Trophoblast cell (in vitro differentiated cells and primary cell): ENCODE results near the gene FAM241A.

Source experiments
- DNase-seq, 2 donors: peaks; one replicate each; pipeline ENCODE4 v3.0.0-alpha.2; 2016
- H2AFZ ChIP-seq: 2 replicates; pipeline ENCODE4 v1.6.1; 2013; ENCODE audit warnings: low read length, moderate library complexity, mild to moderate bottlenecking; ENCODE audit not compliant: insufficient read depth, poor library complexity
- H2AK5ac ChIP-seq: 2 replicates; pipeline ENCODE4 v1.6.1; 2013; ENCODE audit warnings: mild to moderate bottlenecking, low read length
- H2BK120ac ChIP-seq: 2 replicates; pipeline ENCODE4 v1.6.1; 2013; ENCODE audit warnings: low read length, mild to moderate bottlenecking, moderate library complexity; ENCODE audit not compliant: insufficient read depth, poor library complexity
- H2BK12ac ChIP-seq: 2 replicates; pipeline ENCODE4 v1.6.1; 2013; ENCODE audit warnings: mild to moderate bottlenecking, low read length, moderate library complexity
- H2BK5ac ChIP-seq: 2 replicates; pipeline ENCODE4 v1.6.1; 2013; ENCODE audit warnings: low read length, low read depth, moderate library complexity, mild to moderate bottlenecking; ENCODE audit not compliant: poor library complexity
- H3K14ac ChIP-seq: 2 replicates; pipeline ENCODE4 v1.6.1; 2013; ENCODE audit warnings: mild to moderate bottlenecking, low read length
- H3K18ac ChIP-seq: 2 replicates; pipeline ENCODE4 v1.6.1; 2013; ENCODE audit warnings: mild to moderate bottlenecking, low read length
- H3K23ac ChIP-seq: 2 replicates; pipeline ENCODE4 v1.6.1; 2013; ENCODE audit warnings: low read length
- H3K27ac ChIP-seq: 2 replicates; pipeline ENCODE4 v1.5.1; 2013; ENCODE audit warnings: low read depth, mild to moderate bottlenecking, inconsistent platforms, low read length, moderate library complexity
- H3K27me3 ChIP-seq: 2 replicates; pipeline ENCODE4 v1.6.1; 2013; ENCODE audit warnings: inconsistent platforms, mild to moderate bottlenecking, low read length, moderate library complexity; ENCODE audit not compliant: insufficient read depth
- H3K36me3 ChIP-seq, 2 experiments: 1 replicate in 1 of 2; 2 replicates in 1 of 2; pipeline ENCODE4 v1.6.1; 2013; ENCODE audit warnings: low read length in 2 of 2, mild to moderate bottlenecking in 2 of 2, moderate library complexity in 1 of 2; ENCODE audit not compliant: insufficient read depth in 2 of 2, control insufficient read depth in 1 of 2
- H3K4ac ChIP-seq: 2 replicates; pipeline ENCODE4 v1.6.1; 2013; ENCODE audit warnings: low read depth, mild to moderate bottlenecking, low read length, moderate library complexity
- H3K4me1 ChIP-seq, 2 experiments: 1 replicate in 1 of 2; 2 replicates in 1 of 2; pipeline ENCODE4 v1.6.1; 2013; ENCODE audit warnings: low read length in 2 of 2, mild to moderate bottlenecking in 2 of 2, moderate library complexity in 1 of 2; ENCODE audit not compliant: insufficient read depth in 2 of 2, control insufficient read depth in 1 of 2
- H3K4me2 ChIP-seq: 2 replicates; pipeline ENCODE4 v1.6.1; 2013; ENCODE audit warnings: inconsistent platforms, mild to moderate bottlenecking, low read length, moderate library complexity
- H3K4me3 ChIP-seq: 2 replicates; pipeline ENCODE4 v1.5.1; 2013; ENCODE audit warnings: mild to moderate bottlenecking, low read depth, low read length, inconsistent platforms
- H3K79me1 ChIP-seq: one replicate; pipeline ENCODE4 v1.6.1; 2013; ENCODE audit warnings: low read length
- H3K79me2 ChIP-seq: 2 replicates; pipeline ENCODE4 v1.6.1; 2013; ENCODE audit warnings: low read length, mild to moderate bottlenecking; ENCODE audit not compliant: control insufficient read depth, insufficient read depth, poor library complexity
- H3K9ac ChIP-seq: 2 replicates; pipeline ENCODE4 v1.6.1; 2013; ENCODE audit warnings: mild to moderate bottlenecking, low read length
- H3K9me3 ChIP-seq: 2 replicates; pipeline ENCODE4 v1.6.1; 2013; ENCODE audit warnings: low read depth, mild to moderate bottlenecking, control low read depth, inconsistent platforms, low read length; ENCODE audit not compliant: insufficient read depth
- H4K12ac ChIP-seq: 2 replicates; pipeline ENCODE4 v1.6.1; 2013; ENCODE audit warnings: low read depth, mild to moderate bottlenecking, low read length, moderate library complexity
- H4K8ac ChIP-seq: 2 replicates; pipeline ENCODE4 v1.6.1; 2013; ENCODE audit warnings: low read depth, mild to moderate bottlenecking, low read length, moderate library complexity
- H4K91ac ChIP-seq: one replicate; pipeline ENCODE4 v1.6.1; 2013; ENCODE audit warnings: low read depth, mild to moderate bottlenecking, low read length, moderate library complexity
- WGBS: extraction: QIAGEN DNeasy Blood & Tissue Kit; methylation state at CpG from one replicate; pipeline ENCODE4 v1.1.7; 2013; ENCODE audit warnings: missing lambda C conversion rate; ENCODE audit not compliant: insufficient read length, insufficient coverage; ENCODE audit errors: extremely low coverage; 5-methylcytosine and 5-hydroxymethylcytosine counted together

The FAM241A gene

DNA sequence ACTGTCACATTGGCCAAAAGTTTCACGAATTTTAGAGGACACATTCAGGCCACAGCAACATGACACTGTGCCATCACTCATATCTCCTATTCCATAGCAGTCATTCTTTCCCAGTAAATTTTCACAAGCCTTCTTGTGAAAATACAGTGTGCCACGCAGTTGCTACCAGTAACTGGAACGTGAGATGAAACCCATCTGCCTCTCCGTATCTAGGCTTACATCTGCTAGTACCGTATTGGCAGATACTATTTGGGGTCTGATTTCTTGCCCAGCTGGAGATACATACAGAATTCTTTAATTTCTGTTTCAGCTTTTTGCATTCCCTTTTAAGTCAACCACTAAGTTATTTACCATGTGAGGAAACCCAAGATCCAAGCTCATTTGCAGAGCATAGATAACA lies 8.7 kb upstream of the FAM241A start:
- H3K4me3 ChIP-seq = no peak overlapping the region

DNA sequence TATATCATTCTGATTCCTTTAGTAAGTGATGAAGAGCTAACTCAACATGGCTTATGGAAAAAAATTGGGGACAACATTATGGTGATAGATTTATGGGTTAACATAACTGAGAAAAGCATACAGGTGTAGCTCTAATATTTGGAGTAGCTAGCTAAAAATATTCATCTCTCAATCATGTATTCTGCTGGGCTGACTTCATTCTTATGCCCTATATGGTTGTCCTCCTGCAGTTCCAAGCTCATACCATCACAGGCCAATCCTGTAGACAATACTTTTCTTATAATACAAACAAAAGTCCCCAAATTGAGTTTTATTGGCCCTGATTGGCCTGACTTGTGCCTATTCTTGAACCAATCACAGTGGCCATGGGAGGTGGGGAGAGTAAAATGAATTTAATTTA lies 6.7 kb upstream of the FAM241A start:
- no peak overlapping the region for H3K4ac ChIP-seq
- no peak overlapping the region for H2BK12ac ChIP-seq
- no peaks in the 10 kb centered on the region for H3K9me3 ChIP-seq
- H2AK5ac ChIP-seq = no peak overlapping the region
- H4K8ac ChIP-seq = no peak overlapping the region
- no peak overlapping the region for H4K12ac ChIP-seq
- H3K4me2 ChIP-seq = no peak overlapping the region
- no peak overlapping the region for H2BK5ac ChIP-seq
- H3K27me3 ChIP-seq = no peaks in the 10 kb centered on the region
- H3K4me1 ChIP-seq = no peaks in the 10 kb centered on the region
- no peaks in the 10 kb centered on the region for H3K36me3 ChIP-seq
- no peak overlapping the region for H2AFZ ChIP-seq
- no peak overlapping the region for H3K14ac ChIP-seq
- H3K79me1 ChIP-seq = no peaks in the 10 kb centered on the region
- no peak for DNase-seq
- no peak overlapping the region for H3K27ac ChIP-seq
- no peak overlapping the region for H3K4me3 ChIP-seq
- H2BK120ac ChIP-seq = no peak overlapping the region
- H3K9ac ChIP-seq = no peak overlapping the region
- no peak overlapping the region for H4K91ac ChIP-seq
- H3K79me2 ChIP-seq = no peaks in the 10 kb centered on the region
- no peak overlapping the region for H3K18ac ChIP-seq
- H3K23ac ChIP-seq = no peak overlapping the region

More for the DNA sequence above, 8.7 kb upstream of the FAM241A start:
- Histone ChIP-seq H2BK5ac (no peak overlapping the region), H3K79me1 (no peaks in the 10 kb centered on the region), H3K4me2 (no peak overlapping the region), H3K79me2 (no peaks in the 10 kb centered on the region), H2AK5ac (no peak overlapping the region), H3K4ac (no peak overlapping the region), H3K36me3 (no peaks in the 10 kb centered on the region), H3K18ac (no peak overlapping the region), H3K27me3 (no peaks in the 10 kb centered on the region), H3K4me1 (no peaks in the 10 kb centered on the region), H3K14ac (no peak overlapping the region), H2BK120ac (no peak overlapping the region), H3K27ac (no peak overlapping the region), H2AFZ (no peak overlapping the region), H3K9me3 (no peaks in the 10 kb centered on the region), H4K91ac (no peak overlapping the region), H3K9ac (no peak overlapping the region), H4K12ac (no peak overlapping the region), H3K23ac (no peak overlapping the region), H2BK12ac (no peak overlapping the region), H4K8ac (no peak overlapping the region)
- no CpG with 5 or more reads among the region's 5 CpGs for WGBS
- no peak for DNase-seq

DNA sequence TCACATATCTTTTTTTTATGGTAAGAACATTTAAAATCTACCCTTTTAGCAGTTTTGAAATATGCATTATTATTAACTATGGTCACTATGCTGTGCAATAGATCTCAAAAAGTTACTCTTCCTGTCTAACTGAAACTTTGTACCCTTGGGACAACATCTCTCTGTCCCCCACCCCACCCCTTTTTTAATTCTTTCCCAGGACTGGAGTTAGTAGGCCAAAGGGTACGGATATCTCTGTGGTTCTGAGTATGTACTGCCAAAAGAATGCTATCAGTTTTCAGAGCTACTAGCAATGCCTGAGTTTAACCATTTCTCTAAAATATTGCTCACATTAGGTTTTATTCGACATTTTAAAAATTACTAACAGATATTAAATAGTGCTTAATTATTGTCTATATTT lies 4.7 kb upstream of the FAM241A start:
- Histone ChIP-seq H3K4me3 (no peak overlapping the region), H2BK5ac (no peak overlapping the region), H3K4ac (no peak overlapping the region), H3K4me1 (no peaks in the 10 kb centered on the region), H4K12ac (no peak overlapping the region), H3K23ac (no peak overlapping the region), H4K8ac (no peak overlapping the region), H2BK12ac (no peak overlapping the region), H3K9me3 (peaks cover 2% of the 10 kb centered on the region), H2AFZ (no peak overlapping the region), H3K27me3 (no peaks in the 10 kb centered on the region), H2BK120ac (no peak overlapping the region), H3K18ac (no peak overlapping the region), H3K14ac (no peak overlapping the region), H3K36me3 (no peaks in the 10 kb centered on the region), H3K4me2 (no peak overlapping the region), H3K79me2 (no peaks in the 10 kb centered on the region), H3K9ac (no peak overlapping the region), H3K79me1 (no peaks in the 10 kb centered on the region), H2AK5ac (no peak overlapping the region), H4K91ac (no peak overlapping the region), H3K27ac (no peak overlapping the region)
- WGBS = no CpG with 5 or more reads among the region's 2 CpGs
- no peak for DNase-seq

DNA sequence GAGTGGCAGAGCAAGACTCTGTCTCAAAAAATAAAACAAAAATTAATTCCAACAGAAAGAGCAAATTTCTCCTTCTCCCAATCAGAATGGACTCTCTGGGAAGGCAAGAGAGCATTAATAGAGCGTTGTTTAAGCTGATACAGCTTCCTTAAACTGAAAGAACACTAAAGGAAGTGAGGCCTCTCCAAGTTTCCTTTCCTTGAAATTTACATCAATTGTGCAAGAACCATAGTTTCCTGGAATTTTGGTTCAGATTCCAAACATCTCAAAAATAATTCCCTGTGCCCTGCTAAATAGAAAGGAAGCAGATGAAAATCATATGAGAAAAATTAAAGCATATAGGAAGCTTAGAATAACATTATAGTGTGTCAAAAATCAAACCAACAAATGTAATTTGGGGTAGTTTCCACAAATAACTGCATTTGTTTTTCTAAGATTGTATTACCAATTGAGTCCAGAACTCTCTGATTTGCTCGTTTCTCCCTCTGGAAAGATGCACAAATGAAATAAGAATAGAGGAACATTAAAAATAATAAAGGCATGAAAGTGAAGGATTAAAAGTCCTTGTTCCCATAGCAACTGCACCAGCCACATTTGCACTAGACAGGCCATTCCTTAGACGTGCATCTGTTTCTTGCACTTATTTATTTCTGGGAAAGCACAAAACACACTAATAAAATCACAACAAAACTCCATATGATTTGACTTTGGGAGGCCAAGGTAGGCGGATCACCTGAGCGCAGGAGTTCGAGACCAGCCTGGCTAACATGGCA lies 3.7 kb upstream of the FAM241A start:
- Histone ChIP-seq H3K4ac (no peak overlapping the region), H3K36me3 (no peaks in the 10 kb centered on the region), H3K9me3 (peaks cover 2% of the 10 kb centered on the region), H4K8ac (no peak overlapping the region), H3K18ac (no peak overlapping the region), H3K4me2 (no peak overlapping the region), H3K27me3 (no peaks in the 10 kb centered on the region), H2AK5ac (no peak overlapping the region), H3K23ac (no peak overlapping the region), H3K27ac (no peak overlapping the region), H3K4me1 (no peaks in the 10 kb centered on the region), H2BK5ac (no peak overlapping the region), H2BK12ac (no peak overlapping the region), H4K91ac (no peak overlapping the region), H3K79me1 (no peaks in the 10 kb centered on the region), H3K79me2 (no peaks in the 10 kb centered on the region), H2AFZ (no peak overlapping the region), H3K14ac (no peak overlapping the region), H4K12ac (no peak overlapping the region), H3K9ac (no peak overlapping the region), H2BK120ac (no peak overlapping the region), H3K4me3 (no peak overlapping the region)
- no peak for DNase-seq
- WGBS = no CpG with 5 or more reads among the region's 6 CpGs
